Naive B cell (primary cell): ENCODE data around the gene NKX1-2. TPM values are rescaled to one million over a fixed set of nuclear protein-coding genes. Genes with fewer than 3 reads are reported as not detected.

ENCODE experiments used
- ATAC-seq, 2 donors: fragments of 150-1000 bp; cut with Tn5 transposase; 2 replicates each; pipeline ENCODE4 v1.10.0; 2021; ENCODE audit warnings: low read depth in 2 of 2, mild to moderate bottlenecking in 2 of 2, moderate library complexity in 2 of 2
- DNase-seq: peaks from one replicate; pipeline ENCODE4 v3.0.0; 2022
- H3K27ac Mint-ChIP-seq, 6 donors: one replicate each; pipeline ENCODE4 v1.8.0; 2020 to 2022; ENCODE audit warnings: mild to moderate bottlenecking in 6 of 6, mixed read lengths in 6 of 6, moderate library complexity in 5 of 6, inconsistent platforms in 2 of 6
- H3K27me3 Mint-ChIP-seq, 3 donors: one replicate each; pipeline ENCODE4 v1.8.0; 2021 to 2022; ENCODE audit warnings: mixed read lengths in 3 of 3, mild to moderate bottlenecking in 1 of 3
- H3K36me3 Mint-ChIP-seq, 2 donors: one replicate each; pipeline ENCODE4 v1.8.0; 2020 to 2022; ENCODE audit warnings: mixed read lengths in 2 of 2, inconsistent platforms in 1 of 2, mild to moderate bottlenecking in 1 of 2
- H3K4me1 Mint-ChIP-seq, 3 donors: one replicate each; pipeline ENCODE4 v1.8.0; 2020 to 2022; ENCODE audit warnings: mixed read lengths in 3 of 3, inconsistent platforms in 1 of 3, mild to moderate bottlenecking in 1 of 3, moderate library complexity in 1 of 3
- H3K4me3 Mint-ChIP-seq, 8 donors: one replicate each; pipeline ENCODE4 v1.8.0; 2020 to 2022; ENCODE audit warnings: mild to moderate bottlenecking in 8 of 8, mixed read lengths in 8 of 8, moderate library complexity in 8 of 8, inconsistent platforms in 2 of 8
- H3K9me3 Mint-ChIP-seq, 7 donors: one replicate each; pipeline ENCODE4 v1.8.0; 2020 to 2022; ENCODE audit warnings: mixed read lengths in 7 of 7, mild to moderate bottlenecking in 5 of 7, inconsistent platforms in 2 of 7, moderate library complexity in 1 of 7
- polyA plus RNA-seq, 6 donors: library from polyadenylated mRNA; unstranded; fragments of 300-500 nt; fragmentation: Illumina TruSeq; gene quantifications; one replicate each; pipeline ENCODE4 v1.2.3, GENCODE V29; 2021; ENCODE audit warnings: low read depth in 6 of 6

The NKX1-2 gene
- polyA plus RNA-seq, 6 donors from 2014 or later = not detected

DNA sequence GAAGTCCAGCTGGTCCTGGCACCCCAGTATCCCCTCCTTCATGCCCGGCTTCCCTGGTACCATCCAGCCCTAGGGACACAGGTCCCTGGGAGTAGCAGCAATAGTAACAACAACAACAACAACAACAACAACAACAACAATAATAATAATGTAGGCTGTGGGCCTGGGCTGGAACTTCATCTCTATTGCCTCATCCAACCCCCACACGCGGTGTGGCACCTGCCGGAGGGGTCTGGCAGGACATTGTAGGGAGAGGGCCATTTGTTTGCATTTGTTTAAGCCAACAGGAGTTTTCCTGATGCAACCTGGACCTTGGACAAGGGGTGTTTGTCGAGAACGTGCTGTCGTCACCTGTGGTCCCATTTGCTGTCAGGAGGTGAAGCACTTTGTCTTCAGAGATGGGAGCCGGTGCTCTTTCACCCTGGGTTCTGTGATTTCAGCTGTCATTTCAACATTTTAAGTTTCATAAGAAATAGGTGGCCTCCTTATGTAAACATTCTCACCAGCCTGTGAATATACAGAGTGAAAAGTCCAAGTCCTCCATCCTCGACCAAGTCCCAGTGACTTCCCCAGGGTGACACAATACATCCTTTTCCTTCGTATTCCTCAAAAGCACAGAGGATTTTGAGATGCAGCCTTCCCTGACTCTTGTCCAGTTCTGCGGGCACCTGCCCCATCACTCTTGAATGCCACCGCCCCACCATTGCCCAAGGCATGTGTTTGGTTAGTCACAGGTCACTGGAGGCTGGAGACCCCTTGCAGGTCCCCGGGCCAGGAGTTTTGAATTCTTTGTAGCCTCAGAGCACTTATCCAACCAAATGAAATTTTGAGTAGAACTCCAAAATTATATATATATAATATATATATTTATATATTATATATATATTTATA, 21.0 kb upstream of the NKX1-2 start:
- Mint-ChIP-seq H3K27me3 (no peaks in the 10 kb centered on the region), H3K36me3 (peaks cover 0 to 5% of the 10 kb centered on the region in 2 donors), H3K27ac (peak overlapping the region in 3 of 6 donors; percentile 47 to 63 (median 49))

DNA sequence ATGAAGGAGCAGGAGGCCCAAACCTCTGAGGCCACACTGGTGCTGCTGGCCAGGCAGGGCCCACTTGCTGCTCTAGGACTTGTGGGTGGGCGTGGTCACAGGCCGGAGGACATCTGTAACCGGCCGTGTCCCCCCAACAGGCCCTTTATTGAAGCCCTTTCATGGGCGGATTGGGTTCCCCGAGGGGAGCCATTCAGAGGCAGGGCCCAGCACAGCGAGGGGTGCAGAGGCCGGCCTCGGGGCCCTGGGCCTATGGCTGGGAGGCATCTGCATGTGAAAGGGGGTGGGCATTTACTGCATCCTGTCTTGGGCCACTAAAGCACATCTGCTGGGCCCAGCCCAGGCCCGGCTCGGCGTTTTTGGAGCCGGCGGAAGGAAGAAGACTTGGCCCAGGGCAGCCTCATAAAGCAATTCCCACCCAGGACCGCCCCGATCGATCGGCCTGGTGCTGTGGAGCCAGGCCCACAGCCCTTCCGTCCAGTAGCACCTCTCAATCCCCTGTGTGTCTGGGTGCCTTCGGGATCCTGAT, 20.2 kb upstream of the NKX1-2 start:
- peaks cover 16 to 21% (median 18%) of the 10 kb centered on the region in 3 donors for H3K4me1 Mint-ChIP-seq
- DNase-seq = no peak
- peaks cover 0 to 5% of the 10 kb centered on the region in 2 donors for H3K36me3 Mint-ChIP-seq
- no peaks in the 10 kb centered on the region for H3K27me3 Mint-ChIP-seq
- peak overlapping the region in 2 of 6 donors; percentile 47 to 49 for H3K27ac Mint-ChIP-seq
- no peaks in the 10 kb centered on the region for H3K9me3 Mint-ChIP-seq
- no peak overlapping the region for H3K4me3 Mint-ChIP-seq
- no peak for ATAC-seq

More for the DNA sequence above, 21.0 kb upstream of the NKX1-2 start:
- DNase-seq = no peak
- H3K9me3 Mint-ChIP-seq = no peaks in the 10 kb centered on the region
- ATAC-seq = no peak
- no peak overlapping the region for H3K4me3 Mint-ChIP-seq
- H3K4me1 Mint-ChIP-seq = peaks cover 9 to 13% (median 10%) of the 10 kb centered on the region in 3 donors

DNA sequence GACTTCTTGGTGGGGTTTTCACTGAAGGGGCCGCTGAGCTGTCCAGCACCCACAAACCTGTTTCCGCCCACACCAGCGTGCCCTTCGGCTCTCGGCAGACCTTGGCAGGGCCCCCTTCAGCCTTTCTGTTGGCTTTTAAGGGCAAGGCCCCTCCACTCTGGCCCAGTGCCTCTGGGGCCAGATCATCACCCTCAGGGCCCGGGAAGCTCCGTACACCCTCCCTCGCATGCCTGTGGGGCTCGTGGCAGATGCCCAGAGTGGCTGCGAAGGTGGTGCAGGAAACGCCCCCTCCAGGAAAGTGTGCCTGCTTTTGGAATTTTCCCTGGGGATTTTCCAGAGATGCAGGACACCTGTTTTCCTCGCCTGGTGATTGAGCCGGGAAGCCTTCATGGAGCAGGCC, 18.8 kb upstream of the NKX1-2 start:
- ATAC-seq (no peak), DNase-seq (no peak)
- Mint-ChIP-seq H3K4me1 (peaks cover 27 to 30% (median 27%) of the 10 kb centered on the region in 3 donors), H3K36me3 (peaks cover 0 to 5% of the 10 kb centered on the region in 2 donors), H3K27ac (no peak overlapping the region), H3K9me3 (no peaks in the 10 kb centered on the region), H3K27me3 (no peaks in the 10 kb centered on the region), H3K4me3 (no peak overlapping the region)

GRCh38 chr10:124467165-124467564, 17.3 kb upstream of the NKX1-2 start:
- ATAC-seq (no peak), DNase-seq (no peak)
- Mint-ChIP-seq H3K9me3 (no peaks in the 10 kb centered on the region), H3K4me1 (peaks cover 27 to 38% (median 30%) of the 10 kb centered on the region in 3 donors), H3K27me3 (no peaks in the 10 kb centered on the region), H3K27ac (peak overlapping the region in 1 of 6 donors; percentile 33), H3K4me3 (peak overlapping the region in 1 of 8 donors; percentile 66), H3K36me3 (peaks cover 0 to 5% of the 10 kb centered on the region in 2 donors)

GRCh38 chr10:124465777-124466488, 16.1 kb upstream of the NKX1-2 start:
- Mint-ChIP-seq H3K4me1 (peaks cover 30 to 46% (median 35%) of the 10 kb centered on the region in 3 donors), H3K27ac (peak overlapping the region in 4 of 6 donors; percentile 3 to 96 (median 78)), H3K27me3 (no peaks in the 10 kb centered on the region), H3K36me3 (peaks cover 0 to 5% of the 10 kb centered on the region in 2 donors), H3K4me3 (peak overlapping the region; percentile 29 to 88 (median 70)), H3K9me3 (no peaks in the 10 kb centered on the region)
- no peak for DNase-seq
- no peak for ATAC-seq

GRCh38 chr10:124465003-124465776, 15.4 kb upstream of the NKX1-2 start:
- Mint-ChIP-seq H3K27ac (peak overlapping the region; percentile 86 to 96 (median 90)), H3K27me3 (no peaks in the 10 kb centered on the region), H3K9me3 (no peaks in the 10 kb centered on the region), H3K36me3 (peaks cover 0 to 5% of the 10 kb centered on the region in 2 donors), H3K4me1 (peaks cover 30 to 44% (median 35%) of the 10 kb centered on the region in 3 donors), H3K4me3 (peak overlapping the region; percentile 29 to 88 (median 73))
- DNase-seq (peak; percentile 42), ATAC-seq (peak; percentile 37 to 43)

- Mint-ChIP-seq H3K9me3 (no peaks in the 10 kb centered on the region), H3K36me3 (peaks cover 0 to 2% of the 10 kb centered on the region in 2 donors), H3K27me3 (no peaks in the 10 kb centered on the region), H3K27ac (peak overlapping the region; percentile 86 to 96 (median 90)), H3K4me1 (peaks cover 27 to 43% (median 30%) of the 10 kb centered on the region in 3 donors), H3K4me3 (peak overlapping the region; percentile 25 to 88 (median 73))
- ATAC-seq = no peak
- no peak for DNase-seq
Measured at GRCh38 chr10:124464028-124464965, 14.5 kb upstream of the NKX1-2 start.

GRCh38 chr10:124462348-124462695, 12.5 kb upstream of the NKX1-2 start:
- DNase-seq = no peak
- Mint-ChIP-seq H3K36me3 (no peaks in the 10 kb centered on the region), H3K9me3 (no peaks in the 10 kb centered on the region), H3K27ac (peak overlapping the region in 2 of 6 donors; percentile 81 to 94), H3K4me1 (peaks cover 27 to 41% (median 28%) of the 10 kb centered on the region in 3 donors), H3K27me3 (peaks cover 5 to 10% (median 8%) of the 10 kb centered on the region in 3 donors), H3K4me3 (peak overlapping the region; percentile 73 to 94 (median 88))
- no peak for ATAC-seq

DNA sequence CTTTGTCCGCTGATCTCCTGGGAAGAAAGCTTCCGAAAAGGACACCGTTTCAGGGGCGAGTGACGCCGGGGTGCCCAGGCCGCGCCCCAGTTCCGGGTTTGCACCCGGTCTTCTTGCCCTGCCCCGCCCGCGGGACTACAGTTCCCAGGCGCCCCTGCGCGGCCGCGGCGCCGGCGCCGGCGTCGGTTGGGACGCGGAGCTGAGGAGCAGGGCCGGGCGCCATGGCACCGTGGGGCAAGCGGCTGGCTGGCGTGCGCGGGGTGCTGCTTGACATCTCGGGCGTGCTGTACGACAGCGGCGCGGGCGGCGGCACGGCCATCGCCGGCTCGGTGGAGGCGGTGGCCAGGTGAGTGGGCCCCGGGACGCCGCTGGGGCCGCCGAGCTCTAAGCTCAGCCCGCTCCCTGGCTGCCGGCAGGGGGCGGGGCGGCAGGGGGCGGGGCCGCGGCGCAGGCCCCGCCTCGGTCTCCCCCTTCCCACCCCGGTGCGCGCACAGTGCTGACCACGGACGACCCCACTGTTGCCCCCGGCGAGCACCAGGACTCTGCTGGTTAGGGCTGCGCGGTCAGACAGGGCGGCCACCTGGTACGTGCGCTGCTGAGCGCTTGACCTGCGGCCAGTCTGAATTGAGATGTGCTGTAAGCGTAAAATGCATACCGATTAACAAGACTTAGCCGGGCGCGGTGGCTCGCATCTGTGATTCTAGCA, 12.0 kb upstream of the NKX1-2 start, which contains the start of gene LHPP:
Gene LHPP, plus strand, starts transcription at position 182 of the 706 bp plus-strand sequence. Its CDS starts 40 bp downstream, at position 222.
- ATAC-seq = peak; percentile 94 to 96
- peak within 1 kb of the TSS; percentile 73 to 97 (median 92) for H3K4me3 Mint-ChIP-seq
- H3K9me3 Mint-ChIP-seq = no peaks in the 10 kb centered on the region
- H3K36me3 Mint-ChIP-seq = no peaks in the 10 kb centered on the region
- H3K27me3 Mint-ChIP-seq = peaks cover 7 to 15% (median 12%) of the 10 kb centered on the region in 3 donors
- peak within 1 kb of the TSS; percentile 55 to 97 (median 92) for H3K27ac Mint-ChIP-seq
- H3K4me1 Mint-ChIP-seq = peaks cover 27 to 41% (median 28%) of the 10 kb centered on the region in 3 donors
- DNase-seq = peak; percentile 81

- H3K4me1 Mint-ChIP-seq = peaks cover 15 to 30% (median 16%) of the 10 kb centered on the region in 3 donors
- ATAC-seq (no peak), DNase-seq (no peak)
- no peak overlapping the region for H3K27ac Mint-ChIP-seq
- H3K27me3 Mint-ChIP-seq = peaks cover 22 to 32% (median 29%) of the 10 kb centered on the region in 3 donors
- peak overlapping the region in 6 of 8 donors; percentile 12 to 92 (median 30) for H3K4me3 Mint-ChIP-seq
- H3K36me3 Mint-ChIP-seq = no peaks in the 10 kb centered on the region
- no peaks in the 10 kb centered on the region for H3K9me3 Mint-ChIP-seq
Measured at GRCh38 chr10:124460144-124460543, 10.3 kb upstream of the NKX1-2 start.

- H3K36me3 Mint-ChIP-seq = no peaks in the 10 kb centered on the region
- peaks cover 8 to 22% (median 9%) of the 10 kb centered on the region in 3 donors for H3K4me1 Mint-ChIP-seq
- peaks cover 29 to 39% (median 36%) of the 10 kb centered on the region in 3 donors for H3K27me3 Mint-ChIP-seq
- H3K9me3 Mint-ChIP-seq = no peaks in the 10 kb centered on the region
- no peak overlapping the region for H3K27ac Mint-ChIP-seq
- DNase-seq (no peak), ATAC-seq (no peak)
- no peak overlapping the region for H3K4me3 Mint-ChIP-seq
Measured at GRCh38 chr10:124459395-124459794, 9.6 kb upstream of the NKX1-2 start.
